NCI-H2107 treated with DMSO at 0.1 percent for 48 hours (cell line): ENCODE data around the gene NIN.
A peak's percentile ranks its signal among the peaks of the same experiment; 100 is the strongest.

Source experiments
- DNase-seq: peaks from one replicate; lab custom pipeline; 2025; ENCODE audit not compliant: unreplicated experiment; lab: John Stamatoyannopoulos, UW

The NIN gene

GRCh38 chr14:50830932-50831725, at the start of gene NIN:
TSS of gene NIN (minus strand) at chr14:50831162. CDS start at chr14:50822056, 9,106 bp downstream.
- DNase-seq: peak; percentile 52

GRCh38 chr14:50875359-50876070, 44.6 kb upstream of the NIN start:
- DNase-seq: no peak

- no peak for DNase-seq
Measured at GRCh38 chr14:50874757-50875156, 43.8 kb upstream of the NIN start.

- DNase-seq: no peak
Measured at GRCh38 chr14:50871914-50872732, 41.2 kb upstream of the NIN start, which contains the start of gene ABHD12B. TSS of gene ABHD12B (plus strand) at chr14:50872053. CDS start at chr14:50872175, 122 bp downstream.

- DNase-seq: no peak
Measured at GRCh38 chr14:50871228-50871627, 40.3 kb upstream of the NIN start.

- DNase-seq: no peak
Measured at GRCh38 chr14:50865391-50866076, 34.6 kb upstream of the NIN start.

- DNase-seq: no peak
Measured at GRCh38 chr14:50864946-50865345, 34.0 kb upstream of the NIN start.

- DNase-seq: no peak
Measured at GRCh38 chr14:50864237-50864636, 33.3 kb upstream of the NIN start.

- no peak for DNase-seq
Measured at GRCh38 chr14:50862036-50862570, 31.1 kb upstream of the NIN start.

- peak; percentile 93 for DNase-seq
Measured at GRCh38 chr14:50860478-50861086, 29.6 kb upstream of the NIN start.

GRCh38 chr14:50859296-50859624, 28.3 kb upstream of the NIN start:
- DNase-seq: peak; percentile 21

- no peak for DNase-seq
Measured at GRCh38 chr14:50856660-50857059, 25.7 kb upstream of the NIN start.

- DNase-seq: no peak
Measured at GRCh38 chr14:50855558-50855957, 24.6 kb upstream of the NIN start.

- DNase-seq: no peak
Measured at GRCh38 chr14:50854521-50854920, 23.6 kb upstream of the NIN start.

GRCh38 chr14:50853891-50854290, 22.9 kb upstream of the NIN start:
- DNase-seq: no peak

- DNase-seq: no peak
Measured at GRCh38 chr14:50846226-50846880, 15.4 kb upstream of the NIN start.

GRCh38 chr14:50845166-50845565, 14.2 kb upstream of the NIN start:
- no peak for DNase-seq

GRCh38 chr14:50844391-50844790, 13.4 kb upstream of the NIN start:
- no peak for DNase-seq

GRCh38 chr14:50839691-50840090, 8.7 kb upstream of the NIN start:
- DNase-seq: no peak

GRCh38 chr14:50839048-50839447, 8.1 kb upstream of the NIN start:
- no peak for DNase-seq
